Measurements from ENCODE around the gene TUBB2B. TPM values are rescaled to one million over a fixed set of nuclear protein-coding genes. Genes with fewer than 3 reads are reported as not detected.

TUBB2B gene
- total and polyA plus RNA-seq, 12 donors: 0.28 to 3.6 (median 0.94) TPM

GRCh38 chr6:3228046-3228671 is 706 bp upstream of the TUBB2B start:
- no peaks in the 10 kb centered on the region for H3K36me3 ChIP-seq
- H3K4me1 ChIP-seq: peaks cover 21 to 58% (median 47%) of the 10 kb centered on the region in 9 donors
- peak overlapping the region; percentile 18 to 59 (median 43) for H3K4me3 ChIP-seq
- ATAC-seq (peak in 1 of 8 donors; percentile 5), DNase-seq (no peak)
- TF ChIP-seq CTCF (IDR thresholded peaks at IDR 0.05): no peak
- intact Hi-C loops (cut with DNase I): no loop called here
- peaks cover 0 to 84% (median 62%) of the 10 kb centered on the region in 7 donors for H3K27me3 ChIP-seq
- 1% methylated on average over 38 of the region's 38 CpGs for WGBS, 2 donors
- no peak overlapping the region for H3K27ac ChIP-seq
- no peaks in the 10 kb centered on the region for H3K9me3 ChIP-seq

- H3K27ac ChIP-seq: peak overlapping the region in 1 of 10 donors; percentile 4
- peaks cover 0 to 79% (median 49%) of the 10 kb centered on the region in 7 donors for H3K27me3 ChIP-seq
- ATAC-seq (peak in 2 of 8 donors; percentile 5 to 40), DNase-seq (peak in 1 of 2 donors; percentile 30)
- no peaks in the 10 kb centered on the region for H3K36me3 ChIP-seq
- intact Hi-C loops (cut with DNase I): no loop called here
- peak overlapping the region; percentile 20 to 59 (median 43) for H3K4me3 ChIP-seq
- WGBS, 2 donors: 4 to 6% methylated on average over 54 of the region's 54 CpGs
- H3K4me1 ChIP-seq: peaks cover 17 to 50% (median 40%) of the 10 kb centered on the region in 9 donors
- no peak for TF ChIP-seq CTCF (IDR thresholded peaks at IDR 0.05)
- H3K9me3 ChIP-seq: no peaks in the 10 kb centered on the region
Measured at GRCh38 chr6:3226481-3227362, 731 bp downstream of the TUBB2B start.

GRCh38 chr6:3226042-3226441 is 1.4 kb downstream of the TUBB2B start:
- H3K4me3 ChIP-seq: no peak overlapping the region
- WGBS, 2 donors: 95 to 97% methylated on average over 10 of the region's 10 CpGs
- no peak for TF ChIP-seq CTCF (IDR thresholded peaks at IDR 0.05)
- H3K27ac ChIP-seq: no peak overlapping the region
- intact Hi-C loops (cut with DNase I): no loop called here
- ATAC-seq (no peak), DNase-seq (no peak)
- H3K4me1 ChIP-seq: peaks cover 17 to 46% (median 37%) of the 10 kb centered on the region in 9 donors
- no peaks in the 10 kb centered on the region for H3K36me3 ChIP-seq
- no peaks in the 10 kb centered on the region for H3K9me3 ChIP-seq
- H3K27me3 ChIP-seq: peaks cover 0 to 73% (median 50%) of the 10 kb centered on the region in 7 donors

- no peak for TF ChIP-seq CTCF (IDR thresholded peaks at IDR 0.05)
- no peak for DNase-seq
Measured at GRCh38 chr6:3222506-3223038, 4.9 kb downstream of the TUBB2B start.

More at GRCh38 chr6:3222506-3223038, 4.9 kb downstream of the TUBB2B start:
- H3K4me1 ChIP-seq: peaks cover 6 to 12% (median 11%) of the 10 kb centered on the region in 9 donors
- no peaks in the 10 kb centered on the region for H3K9me3 ChIP-seq
- H3K27me3 ChIP-seq: peaks cover 0 to 57% (median 17%) of the 10 kb centered on the region in 7 donors
- H3K36me3 ChIP-seq: no peaks in the 10 kb centered on the region
- no peak overlapping the region for H3K27ac ChIP-seq
- no peak for ATAC-seq
- H3K4me3 ChIP-seq: no peak overlapping the region
- WGBS, 2 donors: 50 to 59% methylated on average over 4 of the region's 4 CpGs
- intact Hi-C loops (cut with DNase I): no loop called here
